ENCODE measurements around the gene KPNA6. TPM values are rescaled to one million over a fixed set of nuclear protein-coding genes. Genes with fewer than 3 reads are reported as not detected.
"Not testable (repeated sequence)": the region's sequence is repeated elsewhere in the genome, so short reads cannot be mapped to it uniquely, and the experiment has no call there.

The KPNA6 gene
- total RNA-seq, 6 experiments from 2014 or later = 23.4 to 44.6 (median 34.0) TPM

DNA sequence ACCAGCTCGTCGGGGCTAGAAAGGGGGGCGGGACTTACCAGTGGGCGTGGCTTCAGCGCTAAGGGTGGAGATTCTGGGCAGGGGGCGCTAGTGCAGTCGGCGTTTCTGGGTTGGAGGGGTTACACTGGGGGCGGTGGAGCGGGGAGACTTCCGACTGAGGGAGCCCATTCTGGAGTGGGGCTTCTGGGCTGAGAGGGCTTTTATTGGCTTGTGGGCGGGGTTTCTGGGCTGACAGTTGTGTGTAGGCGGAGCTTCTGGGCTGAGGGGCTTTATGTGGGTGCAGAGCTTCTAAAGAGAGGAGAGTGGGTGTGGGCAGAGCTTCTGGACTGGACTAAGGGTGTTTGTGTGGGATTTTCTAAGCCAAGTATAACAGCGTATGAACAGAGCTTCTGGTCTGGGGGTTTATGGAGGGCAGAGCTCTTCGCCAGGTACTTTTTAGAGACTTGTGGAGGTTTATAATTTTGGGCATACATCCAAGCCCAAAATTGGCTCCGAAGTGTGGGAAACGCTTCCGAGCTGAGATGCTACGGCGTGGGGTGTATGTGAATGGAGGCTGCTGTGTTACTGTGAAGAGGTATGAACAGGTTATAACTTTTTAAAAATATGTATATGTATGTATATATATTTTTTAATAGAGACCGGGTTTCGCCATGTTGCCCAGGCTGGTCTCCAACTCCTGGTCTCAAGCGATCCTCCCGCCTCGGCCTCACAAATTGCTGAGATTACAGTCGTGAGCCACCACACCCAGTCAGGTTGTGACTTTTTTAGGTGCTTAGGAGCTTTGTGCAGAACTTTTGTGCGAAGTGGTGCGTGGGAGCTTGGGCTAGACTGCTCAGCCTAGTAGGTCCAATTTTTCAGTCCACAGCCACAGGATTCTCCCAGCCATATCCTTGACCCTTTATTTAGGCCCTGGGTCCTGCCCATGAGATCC, 34.3 kb upstream of the KPNA6 start:
- 56% methylated on average over 16 of the region's 28 CpGs for WGBS (ENCODE audit: insufficient coverage, low coverage, low lambda C conversion rate, missing lambda C conversion rate)
- TF ChIP-seq, protein P1, sequence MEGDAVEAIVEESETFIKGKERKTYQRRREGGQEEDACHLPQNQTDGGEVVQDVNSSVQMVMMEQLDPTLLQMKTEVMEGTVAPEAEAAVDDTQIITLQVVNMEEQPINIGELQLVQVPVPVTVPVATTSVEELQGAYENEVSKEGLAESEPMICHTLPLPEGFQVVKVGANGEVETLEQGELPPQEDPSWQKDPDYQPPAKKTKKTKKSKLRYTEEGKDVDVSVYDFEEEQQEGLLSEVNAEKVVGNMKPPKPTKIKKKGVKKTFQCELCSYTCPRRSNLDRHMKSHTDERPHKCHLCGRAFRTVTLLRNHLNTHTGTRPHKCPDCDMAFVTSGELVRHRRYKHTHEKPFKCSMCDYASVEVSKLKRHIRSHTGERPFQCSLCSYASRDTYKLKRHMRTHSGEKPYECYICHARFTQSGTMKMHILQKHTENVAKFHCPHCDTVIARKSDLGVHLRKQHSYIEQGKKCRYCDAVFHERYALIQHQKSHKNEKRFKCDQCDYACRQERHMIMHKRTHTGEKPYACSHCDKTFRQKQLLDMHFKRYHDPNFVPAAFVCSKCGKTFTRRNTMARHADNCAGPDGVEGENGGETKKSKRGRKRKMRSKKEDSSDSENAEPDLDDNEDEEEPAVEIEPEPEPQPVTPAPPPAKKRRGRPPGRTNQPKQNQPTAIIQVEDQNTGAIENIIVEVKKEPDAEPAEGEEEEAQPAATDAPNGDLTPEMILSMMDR (IDR thresholded peaks at IDR 0.05) = peak in 2 of 4 donors; percentile 4 to 22
- no peak for TF ChIP-seq POLR2A (IDR thresholded peaks at IDR 0.05)
- no peaks in the 10 kb centered on the region for H3K27me3 ChIP-seq
- no peaks in the 10 kb centered on the region for H3K9me3 ChIP-seq
- intact Hi-C loops (cut with DNase I) = no loop called here
- H3K36me3 ChIP-seq = peaks cover 0 to 21% (median 8%) of the 10 kb centered on the region in 4 donors
- peak overlapping the region; percentile 81 to 86 (median 86) for H3K27ac ChIP-seq
- ATAC-seq (no peak), DNase-seq (no peak)
- H3K4me3 ChIP-seq = peak overlapping the region; percentile 71 to 93 (median 83)
- peaks cover 0 to 6% (median 0%) of the 10 kb centered on the region in 4 donors for H3K4me1 ChIP-seq

DNA sequence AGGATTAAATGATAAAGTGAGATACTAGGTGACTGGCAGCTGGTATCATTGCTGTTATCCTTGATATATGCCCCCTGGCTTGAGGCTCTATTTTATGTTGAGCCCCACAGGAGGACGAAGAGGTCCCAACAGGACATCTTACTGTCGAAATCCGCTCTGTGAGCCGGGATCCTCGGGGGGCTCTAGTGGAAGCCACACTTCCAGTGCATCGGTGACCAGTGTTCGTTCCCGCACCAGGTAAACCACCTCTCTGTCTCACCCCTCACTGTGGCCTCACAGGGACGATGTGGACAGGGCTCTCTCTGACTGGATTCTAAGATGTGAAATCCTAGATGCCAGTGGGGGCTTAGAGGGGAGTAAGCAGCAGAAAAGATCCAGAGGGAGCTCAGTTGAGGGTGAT, 33.0 kb upstream of the KPNA6 start:
- TF ChIP-seq, protein P1 (IDR thresholded peaks at IDR 0.05) = no peak
- TF ChIP-seq POLR2A (IDR thresholded peaks at IDR 0.05) = no peak

DNA sequence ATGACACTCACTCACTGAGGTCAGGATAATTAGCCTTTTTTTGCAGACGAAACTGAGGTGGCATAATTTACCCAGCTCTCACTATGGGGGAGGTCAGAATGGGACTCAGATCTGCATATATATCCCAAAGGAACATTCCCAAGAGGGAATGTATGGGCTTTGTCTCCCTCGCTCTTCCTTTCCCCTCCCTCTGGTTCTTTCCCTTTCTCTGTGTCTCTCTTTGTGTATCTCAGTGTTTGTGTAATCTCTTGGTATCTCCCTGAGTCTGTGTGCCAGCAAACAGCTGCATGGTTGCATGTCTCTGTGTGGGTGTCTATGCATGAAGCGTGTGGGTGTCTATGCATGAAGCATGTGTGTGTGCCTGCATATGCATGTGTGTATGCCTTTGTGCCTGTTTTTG, 30.4 kb upstream of the KPNA6 start:
- intact Hi-C loops (cut with DNase I) = no loop called here
- TF ChIP-seq, protein P1 (IDR thresholded peaks at IDR 0.05) = no peak
- TF ChIP-seq POLR2A (IDR thresholded peaks at IDR 0.05) = no peak
- H3K27me3 ChIP-seq = no peaks in the 10 kb centered on the region
- ATAC-seq (no peak), DNase-seq (no peak)
- H3K27ac ChIP-seq = no peak overlapping the region
- H3K4me1 ChIP-seq = no peaks in the 10 kb centered on the region
- no peak overlapping the region for H3K4me3 ChIP-seq
- no peaks in the 10 kb centered on the region for H3K9me3 ChIP-seq
- WGBS (ENCODE audit: insufficient coverage, low coverage, low lambda C conversion rate, missing lambda C conversion rate) = 83% methylated on average over 3 of the region's 3 CpGs
- H3K36me3 ChIP-seq = peaks cover 0 to 25% (median 9%) of the 10 kb centered on the region in 4 donors

More for the DNA sequence above, 33.0 kb upstream of the KPNA6 start:
- Histone ChIP-seq H3K36me3 (peaks cover 0 to 25% (median 8%) of the 10 kb centered on the region in 4 donors), H3K27ac (no peak overlapping the region), H3K4me1 (peaks cover 0 to 6% (median 0%) of the 10 kb centered on the region in 4 donors), H3K9me3 (no peaks in the 10 kb centered on the region), H3K4me3 (no peak overlapping the region), H3K27me3 (no peaks in the 10 kb centered on the region)
- ATAC-seq = no peak
- WGBS (ENCODE audit: insufficient coverage, low coverage, low lambda C conversion rate, missing lambda C conversion rate) = 89% methylated on average over 3 of the region's 9 CpGs
- intact Hi-C loops (cut with DNase I) = no loop called here
- no peak for DNase-seq

DNA sequence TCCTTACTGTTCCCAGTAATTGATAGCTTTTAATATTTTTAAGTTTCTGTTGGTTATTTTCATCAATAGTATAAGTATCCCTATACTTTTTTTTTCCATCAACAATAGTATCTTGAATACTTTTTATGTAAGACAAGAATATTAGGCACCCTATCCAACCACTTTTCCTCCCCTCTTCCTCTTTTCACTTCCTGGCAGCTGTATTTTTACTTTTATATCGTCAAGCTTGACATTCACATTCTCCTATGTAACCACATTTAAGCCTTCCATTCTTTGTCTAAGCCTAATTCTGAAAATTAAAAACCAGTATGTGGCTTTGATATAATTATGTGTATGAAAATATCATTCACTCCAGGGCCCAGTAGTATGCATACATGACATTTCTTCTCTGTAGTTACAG, 25.8 kb upstream of the KPNA6 start:
- Histone ChIP-seq H3K27me3 (no peaks in the 10 kb centered on the region), H3K27ac (no peak overlapping the region), H3K9me3 (no peaks in the 10 kb centered on the region), H3K4me1 (no peaks in the 10 kb centered on the region), H3K4me3 (no peak overlapping the region), H3K36me3 (peaks cover 0 to 20% (median 5%) of the 10 kb centered on the region in 4 donors)
- intact Hi-C loops (cut with DNase I) = no loop called here
- DNase-seq (no peak), ATAC-seq (no peak)
- TF ChIP-seq, protein P1 (IDR thresholded peaks at IDR 0.05) = no peak
- no peak for TF ChIP-seq POLR2A (IDR thresholded peaks at IDR 0.05)
- 50% methylated on average over 1 of the region's 1 CpG for WGBS (ENCODE audit: insufficient coverage, low coverage, low lambda C conversion rate, missing lambda C conversion rate)

DNA sequence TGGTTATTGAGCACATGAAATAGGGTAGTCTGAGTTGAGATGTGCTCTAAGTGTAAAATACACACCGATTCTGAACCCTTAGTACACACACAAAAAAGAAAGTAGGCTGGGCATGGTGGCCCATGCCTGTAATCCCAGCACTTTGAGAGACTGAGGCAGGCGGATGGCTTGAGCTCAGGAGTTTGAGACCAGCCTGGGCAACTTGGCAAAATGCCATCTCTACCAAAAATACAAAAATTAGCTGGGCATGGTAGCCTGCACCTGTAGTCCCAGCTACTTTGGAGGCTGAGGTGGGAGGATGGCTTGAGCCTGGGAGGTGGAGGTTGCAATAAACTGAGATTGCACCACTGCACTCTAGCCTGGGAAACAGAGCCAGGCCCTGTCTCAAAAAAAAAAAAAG, 21.5 kb upstream of the KPNA6 start:
- H3K27ac ChIP-seq; ATAC-seq; intact Hi-C loops (cut with DNase I); H3K4me3 ChIP-seq; H3K27me3 ChIP-seq; H3K36me3 ChIP-seq; H3K4me1 ChIP-seq; H3K9me3 ChIP-seq; DNase-seq: not testable (repeated sequence)
- 100% methylated on average over 2 of the region's 2 CpGs for WGBS (ENCODE audit: insufficient coverage, low coverage, low lambda C conversion rate, missing lambda C conversion rate)
